ENCODE results near the gene ADAM10. TPM values are rescaled to one million over a fixed set of nuclear protein-coding genes. Genes with fewer than 3 reads are reported as not detected.

The ADAM10 gene
- polyA plus RNA-seq, 1 of the 3 experiments (the other 2 are of a cell fraction), result 83.5 TPM

DNA sequence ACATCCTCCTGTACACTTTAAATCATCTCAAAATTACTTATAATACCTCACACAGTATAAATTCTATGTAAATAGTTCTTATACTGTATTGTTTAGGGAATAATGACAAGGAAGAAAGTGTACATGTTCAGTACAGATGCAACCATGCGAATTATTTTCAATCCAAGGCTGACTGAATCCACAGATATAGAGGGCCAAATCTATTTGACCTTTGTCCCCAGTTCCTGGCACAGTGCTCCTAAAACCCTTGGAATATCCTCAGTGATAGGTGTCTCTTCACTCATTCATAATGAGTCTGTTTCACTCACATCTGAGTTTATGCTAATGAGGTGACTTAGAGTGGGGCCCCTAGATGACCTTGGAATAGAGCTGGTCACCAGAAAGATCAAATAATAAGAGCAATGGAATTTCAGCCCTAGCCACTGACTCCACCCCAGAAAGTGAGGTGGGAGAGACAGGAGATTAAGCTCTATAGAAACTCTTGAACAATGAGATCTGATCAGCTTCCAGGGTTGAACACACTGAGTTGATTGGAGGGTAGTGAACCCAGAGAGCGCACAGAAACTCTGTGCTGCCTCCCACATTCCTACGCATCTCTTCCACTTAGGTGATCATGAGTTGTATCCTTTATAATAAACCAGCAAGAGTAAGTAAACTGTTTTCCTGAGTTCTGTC, 65.3 kb downstream of the ADAM10 start:
- no peak overlapping the region for H3K4me2 ChIP-seq
- ChIA-PET CTCF (no interaction called here), POLR2A (interaction anchor here (1.4 kb wide), 1 partner anchor 87 kb away, joined by 3 read pairs; the partner anchor contains the start of gene MINDY2)
- H3K9me3 ChIP-seq, result no peaks in the 10 kb centered on the region
- peaks cover 62% of the 10 kb centered on the region for H3K79me2 ChIP-seq (ENCODE audit: insufficient read depth)
- H3F3A ChIP-seq (replicated peaks; ENCODE audit: insufficient read depth), result no peaks in the 10 kb centered on the region
- no peak overlapping the region for H3K4me3 ChIP-seq (ENCODE audit: low read depth in 2 of 2, low read length in 1 of 2)
- WGBS (ENCODE audit: low lambda C conversion rate), result 98% methylated on average over 3 of the region's 3 CpGs
- TF ChIP-seq ELF1 (IDR thresholded peaks at IDR 0.05), result no peak
- TF ChIP-seq, protein P1, sequence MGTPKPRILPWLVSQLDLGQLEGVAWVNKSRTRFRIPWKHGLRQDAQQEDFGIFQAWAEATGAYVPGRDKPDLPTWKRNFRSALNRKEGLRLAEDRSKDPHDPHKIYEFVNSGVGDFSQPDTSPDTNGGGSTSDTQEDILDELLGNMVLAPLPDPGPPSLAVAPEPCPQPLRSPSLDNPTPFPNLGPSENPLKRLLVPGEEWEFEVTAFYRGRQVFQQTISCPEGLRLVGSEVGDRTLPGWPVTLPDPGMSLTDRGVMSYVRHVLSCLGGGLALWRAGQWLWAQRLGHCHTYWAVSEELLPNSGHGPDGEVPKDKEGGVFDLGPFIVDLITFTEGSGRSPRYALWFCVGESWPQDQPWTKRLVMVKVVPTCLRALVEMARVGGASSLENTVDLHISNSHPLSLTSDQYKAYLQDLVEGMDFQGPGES (IDR thresholded peaks at IDR 0.05; ENCODE audit: low read depth, low read length), result no peak
- no peaks in the 10 kb centered on the region for H3K27me3 ChIP-seq (ENCODE audit: insufficient read depth)
- H3K27ac ChIP-seq (ENCODE audit: low read depth in 2 of 2, low read length in 1 of 2), result no peak overlapping the region
- no peak for DNase-seq
- H2AFZ ChIP-seq (ENCODE audit: low read depth), result no peak overlapping the region
- no peak overlapping the region for H3K9ac ChIP-seq
- peaks cover 9% of the 10 kb centered on the region; the same call in 1 of the 2 replicates for H4K20me1 ChIP-seq (ENCODE audit: insufficient read depth)
- no peaks in the 10 kb centered on the region for H3K9me2 ChIP-seq
- H3K4me1 ChIP-seq (ENCODE audit: control insufficient read depth in 1 of 2, insufficient read depth in 2 of 2, low read depth in 1 of 2, low read length in 1 of 2), result no peaks in the 10 kb centered on the region; a peak in 1 of 4 replicates
- no peaks in the 10 kb centered on the region for H3K36me3 ChIP-seq (replicated peaks in 1 of 2; ENCODE audit: control insufficient read depth in 1 of 2, insufficient read depth in 2 of 2, low read length in 1 of 2)

DNA sequence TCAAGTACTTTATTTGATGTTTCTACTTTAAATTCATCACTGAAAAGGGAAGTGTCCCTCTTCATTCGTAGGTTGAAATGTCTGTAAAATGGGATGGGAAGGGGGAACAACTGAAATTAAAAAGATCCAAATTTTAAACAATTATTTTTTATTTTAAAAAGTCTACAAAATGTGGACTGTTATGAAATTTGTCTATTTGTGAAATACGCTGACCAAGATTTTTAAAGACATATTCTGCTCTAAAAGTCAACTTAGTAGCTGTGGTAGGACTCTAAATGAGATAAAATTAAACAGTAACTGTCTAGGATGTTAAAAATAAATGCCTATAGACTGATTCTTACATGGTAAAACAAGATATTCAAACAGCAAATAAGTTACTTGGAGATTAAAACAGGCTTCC, 67.3 kb downstream of the ADAM10 start:
- H3K27me3 ChIP-seq (ENCODE audit: insufficient read depth), result no peaks in the 10 kb centered on the region
- no peak for TF ChIP-seq TAF1 (IDR thresholded peaks at IDR 0.05; ENCODE audit: borderline replicate concordance, low read depth, low read length)
- TF ChIP-seq, protein P2, sequence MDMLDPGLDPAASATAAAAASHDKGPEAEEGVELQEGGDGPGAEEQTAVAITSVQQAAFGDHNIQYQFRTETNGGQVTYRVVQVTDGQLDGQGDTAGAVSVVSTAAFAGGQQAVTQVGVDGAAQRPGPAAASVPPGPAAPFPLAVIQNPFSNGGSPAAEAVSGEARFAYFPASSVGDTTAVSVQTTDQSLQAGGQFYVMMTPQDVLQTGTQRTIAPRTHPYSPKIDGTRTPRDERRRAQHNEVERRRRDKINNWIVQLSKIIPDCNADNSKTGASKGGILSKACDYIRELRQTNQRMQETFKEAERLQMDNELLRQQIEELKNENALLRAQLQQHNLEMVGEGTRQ (IDR thresholded peaks at IDR 0.05; ENCODE audit: borderline replicate concordance, low read depth, low read length), result no peak
- ChIA-PET CTCF (interaction anchor here (1.4 kb wide), 1 partner anchor 14 kb away, joined by 4 read pairs; no protein-coding TSS in a partner anchor), POLR2A (no interaction called here)
- peaks cover 44% of the 10 kb centered on the region for H3K79me2 ChIP-seq (ENCODE audit: insufficient read depth)
- H3K4me1 ChIP-seq (ENCODE audit: control insufficient read depth in 1 of 2, insufficient read depth in 2 of 2, low read depth in 1 of 2, low read length in 1 of 2), result no peaks in the 10 kb centered on the region; a peak in 1 of 4 replicates
- H3K9me3 ChIP-seq, result no peaks in the 10 kb centered on the region
- H2AFZ ChIP-seq (ENCODE audit: low read depth), result no peak overlapping the region
- H3K4me3 ChIP-seq (ENCODE audit: low read depth in 2 of 2, low read length in 1 of 2), result no peak overlapping the region
- H3K27ac ChIP-seq (ENCODE audit: low read depth in 2 of 2, low read length in 1 of 2), result no peak overlapping the region
- peaks cover 9% of the 10 kb centered on the region; the same call in 1 of the 2 replicates for H4K20me1 ChIP-seq (ENCODE audit: insufficient read depth)
- peaks cover 0 to 6% of the 10 kb centered on the region in 2 experiments for H3K36me3 ChIP-seq (replicated peaks in 1 of 2; ENCODE audit: control insufficient read depth in 1 of 2, insufficient read depth in 2 of 2, low read length in 1 of 2)
- DNase-seq, result no peak
- WGBS (ENCODE audit: low lambda C conversion rate), result 98% methylated on average over 2 of the region's 2 CpGs
- no peak overlapping the region for H3K4me2 ChIP-seq
- H3K9ac ChIP-seq, result no peak overlapping the region
- H3K9me2 ChIP-seq, result no peaks in the 10 kb centered on the region
- no peaks in the 10 kb centered on the region for H3F3A ChIP-seq (replicated peaks; ENCODE audit: insufficient read depth)

DNA sequence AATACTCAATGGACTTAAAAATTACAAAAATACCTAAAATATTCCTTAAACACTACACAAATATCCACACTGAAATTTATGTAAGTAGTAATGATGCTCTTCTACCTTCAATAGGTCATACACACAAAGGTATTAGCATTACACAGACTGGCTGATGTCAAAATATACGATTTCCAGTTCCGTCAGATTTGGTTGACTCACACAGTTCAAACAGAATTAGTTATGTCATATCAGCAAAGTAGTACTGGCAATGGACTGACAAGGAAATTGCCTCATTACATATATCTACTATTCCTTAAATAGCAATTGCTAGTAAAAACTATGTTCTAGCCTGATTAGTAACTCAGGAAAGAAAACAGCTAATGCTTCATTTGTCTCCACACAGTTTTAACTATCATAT, 70.8 kb downstream of the ADAM10 start:
- ChIA-PET POLR2A (no interaction called here), CTCF (no interaction called here)
- H3K9ac ChIP-seq, result no peak overlapping the region
- no peak overlapping the region for H3K27ac ChIP-seq (ENCODE audit: low read depth in 2 of 2, low read length in 1 of 2)
- H3K9me2 ChIP-seq, result no peaks in the 10 kb centered on the region
- no peak overlapping the region for H3K4me3 ChIP-seq (ENCODE audit: low read depth in 2 of 2, low read length in 1 of 2)
- H3K9me3 ChIP-seq, result no peaks in the 10 kb centered on the region
- H2AFZ ChIP-seq (ENCODE audit: low read depth), result no peak overlapping the region
- H3K27me3 ChIP-seq (ENCODE audit: insufficient read depth), result no peaks in the 10 kb centered on the region
- H3F3A ChIP-seq (replicated peaks; ENCODE audit: insufficient read depth), result no peaks in the 10 kb centered on the region
- H4K20me1 ChIP-seq (ENCODE audit: insufficient read depth), result 0 out of 2 replicates have a peak, but pooled peaks cover 4% of the 10 kb centered on the region
- TF ChIP-seq JUND (IDR thresholded peaks at IDR 0.05), result no peak
- TF ChIP-seq, protein P3, sequence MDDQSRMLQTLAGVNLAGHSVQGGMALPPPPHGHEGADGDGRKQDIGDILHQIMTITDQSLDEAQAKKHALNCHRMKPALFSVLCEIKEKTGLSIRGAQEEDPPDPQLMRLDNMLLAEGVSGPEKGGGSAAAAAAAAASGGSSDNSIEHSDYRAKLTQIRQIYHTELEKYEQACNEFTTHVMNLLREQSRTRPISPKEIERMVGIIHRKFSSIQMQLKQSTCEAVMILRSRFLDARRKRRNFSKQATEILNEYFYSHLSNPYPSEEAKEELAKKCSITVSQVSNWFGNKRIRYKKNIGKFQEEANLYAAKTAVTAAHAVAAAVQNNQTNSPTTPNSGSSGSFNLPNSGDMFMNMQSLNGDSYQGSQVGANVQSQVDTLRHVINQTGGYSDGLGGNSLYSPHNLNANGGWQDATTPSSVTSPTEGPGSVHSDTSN (IDR thresholded peaks at IDR 0.05), result 0 out of 2 replicates have a peak, but pooled peaks have one; percentile 5
- H3K79me2 ChIP-seq (ENCODE audit: insufficient read depth), result peaks cover 12% of the 10 kb centered on the region; the same call in 1 of the 2 replicates
- WGBS (ENCODE audit: low lambda C conversion rate), result 81% methylated on average over 2 of the region's 2 CpGs
- no peaks in the 10 kb centered on the region; a peak in 1 of 4 replicates for H3K4me1 ChIP-seq (ENCODE audit: control insufficient read depth in 1 of 2, insufficient read depth in 2 of 2, low read depth in 1 of 2, low read length in 1 of 2)
- H3K36me3 ChIP-seq (replicated peaks in 1 of 2; ENCODE audit: control insufficient read depth in 1 of 2, insufficient read depth in 2 of 2, low read length in 1 of 2), result peaks cover 7 to 10% of the 10 kb centered on the region in 2 experiments
- DNase-seq, result no peak
- no peak overlapping the region for H3K4me2 ChIP-seq

Measured in SK-N-SH (cell line).